GM18868 (cell line): Measurements from ENCODE around the gene ATG9B.
"Not testable (repeated sequence)": the region's sequence is repeated elsewhere in the genome, so short reads cannot be mapped to it uniquely, and the experiment has no call there.

Experiments used
- ATAC-seq: cut with Tn5 transposase; IDR thresholded peaks from one replicate; pipeline ENCODE4 v1.9.1; 2021; ENCODE audit warnings: mild to moderate bottlenecking, moderate library complexity; ENCODE audit not compliant: unreplicated experiment

The ATG9B gene

DNA sequence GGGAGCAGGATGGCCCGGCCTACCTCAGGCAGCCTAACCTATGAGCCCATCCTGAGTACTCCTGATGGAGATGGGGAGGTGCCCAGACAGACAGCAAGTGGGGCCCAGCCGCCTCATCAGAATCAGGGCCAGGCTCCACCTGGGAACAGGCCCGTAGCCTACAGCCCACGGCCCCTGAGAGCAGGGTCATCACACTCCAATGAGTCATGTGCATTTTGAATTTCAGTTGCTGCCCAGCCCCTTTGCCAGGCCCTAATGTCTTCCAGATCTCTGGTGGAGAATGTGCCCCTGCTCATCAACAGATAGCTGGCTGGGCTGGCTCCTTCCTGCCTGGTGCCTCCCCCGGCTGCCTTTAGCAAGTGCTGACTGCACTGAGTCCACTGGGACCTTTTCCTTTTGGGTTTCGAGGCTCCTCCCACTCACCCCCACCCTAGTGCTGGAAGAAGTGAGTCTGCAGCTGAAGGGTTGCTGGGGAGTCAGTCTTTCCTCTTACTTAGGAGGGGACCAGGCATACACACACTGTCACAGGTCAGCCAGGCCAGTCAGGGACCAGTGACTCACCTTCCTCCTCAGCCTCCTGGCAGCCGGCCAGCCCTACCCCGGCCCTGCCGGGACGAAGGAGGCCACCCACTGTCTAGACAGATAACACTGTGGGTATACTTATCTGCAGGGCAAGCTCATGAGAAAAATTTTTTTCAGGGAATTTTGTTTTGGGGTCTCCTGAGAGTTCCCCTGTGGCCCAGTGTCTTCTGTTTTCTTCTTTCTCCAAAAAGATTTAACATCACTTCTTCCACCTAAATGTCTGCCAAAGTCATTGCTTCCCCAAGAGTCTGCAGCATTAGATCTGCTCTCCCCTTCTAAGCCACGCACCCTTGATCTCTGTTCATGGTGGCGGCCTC, 14.9 kb upstream of the ATG9B start:
- ATAC-seq = peak; percentile 62

- ATAC-seq = no peak
These were observed 11.6 kb upstream of the ATG9B start for GRCh38 chr7:151035902-151036301.

DNA sequence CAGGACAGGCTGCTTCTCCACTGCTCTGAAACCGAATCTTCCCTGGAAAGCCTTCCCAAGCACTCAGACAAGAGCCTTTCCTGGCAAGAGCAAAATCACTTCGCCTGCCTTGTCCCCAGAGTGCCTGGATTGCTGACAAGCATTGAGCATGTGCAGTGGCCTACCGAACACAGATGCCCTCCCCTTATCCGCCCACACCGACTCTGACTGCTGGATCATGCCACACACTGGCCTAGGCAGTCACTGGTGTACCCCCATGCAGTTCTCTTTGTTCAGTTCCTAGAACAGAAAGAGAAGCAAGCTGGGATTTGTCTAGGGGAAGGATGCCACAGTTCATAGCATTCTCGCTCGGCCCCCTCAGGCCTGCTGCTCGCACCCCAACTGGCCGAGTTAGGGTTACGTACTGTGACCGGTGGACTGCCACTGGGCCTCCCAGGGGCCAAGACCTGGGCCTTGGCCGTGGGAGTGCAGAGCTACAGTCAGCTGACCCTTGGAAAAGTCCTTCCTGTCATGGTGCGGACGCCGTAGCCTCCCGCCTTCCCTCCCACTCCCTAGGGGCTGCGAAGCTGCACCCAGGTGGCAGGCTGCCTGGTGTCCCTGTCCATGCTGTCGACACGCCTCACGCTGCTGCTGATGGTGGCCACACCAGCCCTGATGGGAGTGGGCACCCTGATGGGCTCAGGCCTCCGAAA, 10.9 kb upstream of the ATG9B start:
- no peak for ATAC-seq

GRCh38 chr7:151034312-151035025, 10.2 kb upstream of the ATG9B start:
- ATAC-seq = no peak

DNA sequence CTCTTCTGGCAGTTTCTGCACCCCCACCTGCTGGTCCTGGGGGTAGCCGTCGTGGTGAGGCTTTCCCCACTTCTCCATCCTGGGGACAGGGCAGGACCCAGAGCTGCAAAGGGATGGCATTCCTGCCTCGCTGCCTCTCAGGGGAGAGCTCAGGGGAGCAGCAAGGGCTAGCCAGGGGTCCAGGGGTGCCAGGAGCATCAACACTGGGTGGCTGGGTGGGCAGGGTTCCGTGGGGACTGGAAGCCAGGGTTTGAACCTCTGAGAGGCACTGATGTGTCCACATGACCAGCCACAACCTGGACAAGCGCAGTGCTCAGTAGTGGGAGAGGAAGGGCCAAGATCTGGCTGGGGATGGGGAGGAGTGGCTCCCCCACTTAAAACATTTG, 9.6 kb upstream of the ATG9B start:
- ATAC-seq = no peak

DNA sequence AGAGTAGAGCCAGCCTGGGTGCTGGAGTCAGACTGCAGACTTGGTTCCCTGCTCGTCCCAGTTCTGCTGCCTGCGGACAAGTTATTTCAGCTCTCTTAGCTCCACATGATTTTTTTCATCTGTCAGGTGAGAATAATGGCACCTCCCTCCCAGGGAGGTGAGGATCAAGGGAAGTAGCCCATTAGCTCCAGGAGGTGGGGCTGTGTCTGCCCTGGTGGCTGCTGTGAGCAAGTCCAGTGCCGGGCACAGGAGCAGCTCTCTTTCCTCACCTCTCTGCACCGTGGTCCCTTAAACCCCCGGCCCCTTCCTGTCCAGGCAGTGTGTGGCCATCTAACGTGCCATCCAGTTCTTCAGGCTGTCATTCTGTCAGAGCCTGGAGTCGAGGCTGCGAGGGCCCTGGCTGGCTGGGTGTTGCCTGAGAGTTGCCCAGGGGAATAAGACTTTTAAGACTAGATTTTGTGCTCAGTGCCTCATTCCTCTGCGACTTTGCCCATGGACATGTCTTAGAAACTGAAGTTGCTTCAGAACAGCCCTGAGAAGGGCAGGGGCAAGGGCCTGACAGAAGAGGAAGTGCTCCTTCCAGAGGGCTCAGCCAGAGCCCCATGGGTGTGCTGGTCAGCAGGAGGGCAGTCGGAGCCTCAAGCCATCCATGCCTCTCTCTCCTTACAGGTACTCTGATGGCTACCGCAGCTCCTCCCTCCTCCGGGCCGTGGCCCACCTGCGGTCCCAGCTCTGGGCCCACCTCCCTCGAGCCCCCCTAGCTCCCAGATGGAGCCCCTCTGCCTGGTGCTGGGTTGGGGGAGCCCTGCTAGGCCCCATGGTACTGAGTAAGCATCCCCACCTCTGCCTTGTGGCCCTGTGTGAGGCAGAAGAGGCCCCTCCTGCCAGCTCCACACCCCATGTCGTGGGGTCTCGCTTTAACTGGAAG, 8.9 kb upstream of the ATG9B start:
- no peak for ATAC-seq

DNA sequence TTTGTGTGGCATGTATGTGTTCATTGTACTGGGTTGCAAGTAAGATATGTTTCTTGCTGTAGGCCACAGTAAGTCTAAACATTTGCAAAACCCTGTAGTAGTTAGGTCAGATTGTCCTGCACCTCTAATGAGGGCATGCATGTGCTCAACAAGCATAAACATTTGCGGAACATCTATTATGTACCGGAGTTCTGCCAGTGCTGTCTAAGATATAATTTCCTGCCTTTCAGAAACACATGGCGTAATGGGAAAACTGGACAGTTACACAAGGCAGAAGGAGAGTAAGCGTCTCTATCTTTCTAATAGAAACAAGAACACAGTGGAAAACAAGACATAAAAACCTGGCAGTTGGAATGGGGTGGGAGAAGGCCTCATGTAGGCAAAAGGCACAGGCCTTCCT, 6.7 kb upstream of the ATG9B start:
- ATAC-seq = no peak

GRCh38 chr7:151028948-151029501, 4.7 kb upstream of the ATG9B start:
- ATAC-seq = no peak

DNA sequence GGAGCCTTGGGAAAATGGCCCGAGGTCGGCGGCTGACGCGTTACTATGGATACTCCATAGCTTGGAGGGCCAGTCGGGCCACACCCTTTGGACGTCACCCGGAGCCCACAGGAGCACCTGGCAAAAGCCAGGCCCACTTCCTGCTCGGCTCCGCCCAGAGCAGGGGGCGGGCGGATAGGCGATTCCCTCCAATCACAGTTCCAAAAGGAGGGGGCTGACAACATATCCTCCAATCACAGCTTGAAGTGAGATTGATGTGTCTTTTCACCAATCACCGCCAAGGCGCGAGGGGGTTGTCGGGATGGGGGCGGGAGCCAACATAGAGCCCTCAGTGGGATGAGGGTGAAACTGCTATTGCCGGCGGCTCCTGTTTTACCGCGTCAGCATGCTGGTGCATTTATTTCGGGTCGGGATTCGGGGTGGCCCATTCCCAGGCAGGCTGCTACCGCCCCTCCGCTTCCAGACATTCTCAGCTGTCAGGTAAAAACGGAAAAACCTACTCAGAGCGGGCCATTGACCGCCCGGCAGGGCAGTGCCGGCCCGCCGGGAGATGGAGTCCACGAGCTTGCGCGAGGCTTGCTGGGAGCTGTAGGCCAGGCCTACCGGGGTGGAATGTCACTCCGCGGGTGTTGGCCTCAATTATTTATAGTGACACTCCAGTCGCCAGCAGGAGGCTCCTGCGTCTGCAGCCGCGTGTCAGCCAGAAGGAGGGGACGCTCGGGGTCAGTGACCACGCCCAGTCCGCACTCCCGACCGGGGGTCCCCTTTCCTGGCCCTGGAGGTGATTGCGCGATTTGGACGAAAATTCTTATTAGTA, 4.0 kb upstream of the ATG9B start, which contains the start of gene ABCB8:
ABCB8 (plus strand) TSS at position 320 of the 817 bp plus-strand sequence; CDS start at position 386, 66 bp downstream.
- ATAC-seq = peak; percentile 96

GRCh38 chr7:151027728-151028130, 3.4 kb upstream of the ATG9B start:
- ATAC-seq = not testable (repeated sequence)

GRCh38 chr7:151026771-151027727, 2.8 kb upstream of the ATG9B start:
- ATAC-seq = not testable (repeated sequence)

GRCh38 chr7:151025924-151026671, 1.8 kb upstream of the ATG9B start:
- no peak for ATAC-seq

DNA sequence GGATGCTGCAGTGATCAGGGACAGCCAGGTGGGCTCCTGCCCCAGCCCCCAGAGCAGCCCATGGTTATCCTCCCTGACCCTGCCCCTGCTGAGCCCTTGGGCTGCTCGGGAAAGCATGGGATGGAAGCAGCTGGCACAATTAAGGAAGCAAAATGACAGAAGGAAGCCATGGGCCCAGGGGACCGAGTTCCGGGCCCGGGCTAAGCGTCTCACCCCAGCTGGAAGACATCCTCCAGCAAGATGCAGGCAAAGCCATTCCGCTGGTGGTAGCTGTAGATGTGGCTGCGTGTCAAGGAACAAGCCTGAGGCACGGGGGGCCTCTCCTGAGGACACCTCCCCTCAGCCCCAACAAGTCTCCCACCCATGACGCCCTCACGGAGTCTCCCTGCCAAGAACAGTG, 1.1 kb downstream of the ATG9B start:
- ATAC-seq = no peak

- no peak for ATAC-seq
These were observed 4.1 kb downstream of the ATG9B start for GRCh38 chr7:151020231-151020630.

- no peak for ATAC-seq
These were observed 5.2 kb downstream of the ATG9B start for GRCh38 chr7:151019130-151019447.

GRCh38 chr7:151018421-151019129, 5.7 kb downstream of the ATG9B start:
- no peak for ATAC-seq

- ATAC-seq = peak; percentile 78
These were observed 6.3 kb downstream of the ATG9B start for GRCh38 chr7:151017953-151018420.
